KMS-11 (cell line): ENCODE data around the gene ZNF197.

Experiments
- H2AFZ ChIP-seq: fragments of 200-600 bp; sonication (generic); 2 replicates; pipeline ENCODE4 v1.6.1; 2016; ENCODE audit warnings: antibody characterized with exemption, mixed run types, low read depth
- H3K27ac ChIP-seq: fragments of 200-600 bp; sonication (generic); 2 replicates; pipeline ENCODE4 v1.6.1; 2016; ENCODE audit warnings: mild to moderate bottlenecking, mixed run types
- H3K27me3 ChIP-seq: fragments of 200-600 bp; sonication (generic); 2 replicates; pipeline ENCODE4 v1.6.1; 2017; ENCODE audit warnings: mild to moderate bottlenecking, low read depth, mixed run types, moderate library complexity; ENCODE audit not compliant: insufficient read depth
- H3K36me3 ChIP-seq: fragments of 200-600 bp; sonication (generic); 2 replicates; pipeline ENCODE4 v1.6.1; 2017; ENCODE audit warnings: mild to moderate bottlenecking, mixed run types; ENCODE audit not compliant: insufficient read depth
- H3K4me1 ChIP-seq: fragments of 200-600 bp; sonication (generic); 2 replicates; pipeline ENCODE4 v1.6.1; 2016; ENCODE audit warnings: mild to moderate bottlenecking, low read depth, mixed run types; ENCODE audit not compliant: poor library complexity, severe bottlenecking
- H3K4me2 ChIP-seq: fragments of 200-600 bp; sonication (generic); 2 replicates; pipeline ENCODE4 v1.7.0; 2016; ENCODE audit warnings: mild to moderate bottlenecking, mixed run types
- H3K4me3 ChIP-seq: fragments of 200-600 bp; sonication (generic); IDR thresholded peaks from 2 replicates; pipeline ENCODE4 v1.6.1; 2017; ENCODE audit warnings: low read depth, low read length, mixed read lengths; ENCODE audit not compliant: insufficient read depth
- H3K79me2 ChIP-seq: fragments of 200-600 bp; sonication (generic); 2 replicates; pipeline ENCODE4 v1.6.1; 2016; ENCODE audit warnings: low read depth, mixed run types; ENCODE audit not compliant: insufficient read depth
- H3K9ac ChIP-seq: fragments of 200-600 bp; sonication (generic); 2 replicates; pipeline ENCODE4 v1.6.1; 2016; ENCODE audit warnings: mild to moderate bottlenecking, mixed run types
- H4K20me1 ChIP-seq: fragments of 200-600 bp; sonication (generic); 2 replicates; pipeline ENCODE4 v1.6.1; 2016; ENCODE audit warnings: mild to moderate bottlenecking, mixed run types; ENCODE audit not compliant: insufficient read depth
- TF ChIP-seq, protein P1 (sequence below): fragments of 200-600 bp; sonication (generic); conservative IDR thresholded peaks from 2 replicates; pipeline ENCODE4 v1.6.1; 2017; ENCODE audit warnings: low read depth, mild to moderate bottlenecking, antibody characterized with exemption, low read length, moderate library complexity, mixed read lengths

The ZNF197 gene

DNA sequence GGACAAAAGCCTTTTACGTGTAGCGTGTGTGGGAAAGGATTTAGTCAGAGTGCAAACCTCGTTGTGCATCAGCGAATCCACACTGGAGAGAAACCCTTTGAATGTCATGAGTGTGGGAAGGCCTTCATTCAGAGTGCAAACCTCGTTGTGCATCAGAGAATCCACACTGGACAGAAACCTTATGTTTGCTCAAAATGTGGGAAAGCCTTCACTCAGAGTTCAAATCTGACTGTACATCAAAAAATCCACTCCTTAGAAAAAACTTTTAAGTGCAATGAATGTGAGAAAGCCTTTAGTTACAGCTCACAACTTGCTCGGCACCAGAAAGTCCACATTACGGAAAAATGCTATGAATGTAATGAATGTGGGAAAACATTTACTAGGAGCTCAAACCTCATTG is 34.2 kb downstream of the ZNF197 start:
- Histone ChIP-seq H3K27me3 (no peaks in the 10 kb centered on the region), H3K36me3 (no peaks in the 10 kb centered on the region), H3K27ac (no peak overlapping the region), H2AFZ (no peak overlapping the region), H3K4me2 (no peak overlapping the region), H3K9ac (no peak overlapping the region), H3K4me3 (no peak overlapping the region), H3K4me1 (no peaks in the 10 kb centered on the region), H3K79me2 (no peaks in the 10 kb centered on the region), H4K20me1 (no peaks in the 10 kb centered on the region)
- TF ChIP-seq, protein P1, sequence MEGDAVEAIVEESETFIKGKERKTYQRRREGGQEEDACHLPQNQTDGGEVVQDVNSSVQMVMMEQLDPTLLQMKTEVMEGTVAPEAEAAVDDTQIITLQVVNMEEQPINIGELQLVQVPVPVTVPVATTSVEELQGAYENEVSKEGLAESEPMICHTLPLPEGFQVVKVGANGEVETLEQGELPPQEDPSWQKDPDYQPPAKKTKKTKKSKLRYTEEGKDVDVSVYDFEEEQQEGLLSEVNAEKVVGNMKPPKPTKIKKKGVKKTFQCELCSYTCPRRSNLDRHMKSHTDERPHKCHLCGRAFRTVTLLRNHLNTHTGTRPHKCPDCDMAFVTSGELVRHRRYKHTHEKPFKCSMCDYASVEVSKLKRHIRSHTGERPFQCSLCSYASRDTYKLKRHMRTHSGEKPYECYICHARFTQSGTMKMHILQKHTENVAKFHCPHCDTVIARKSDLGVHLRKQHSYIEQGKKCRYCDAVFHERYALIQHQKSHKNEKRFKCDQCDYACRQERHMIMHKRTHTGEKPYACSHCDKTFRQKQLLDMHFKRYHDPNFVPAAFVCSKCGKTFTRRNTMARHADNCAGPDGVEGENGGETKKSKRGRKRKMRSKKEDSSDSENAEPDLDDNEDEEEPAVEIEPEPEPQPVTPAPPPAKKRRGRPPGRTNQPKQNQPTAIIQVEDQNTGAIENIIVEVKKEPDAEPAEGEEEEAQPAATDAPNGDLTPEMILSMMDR, result no peak

DNA sequence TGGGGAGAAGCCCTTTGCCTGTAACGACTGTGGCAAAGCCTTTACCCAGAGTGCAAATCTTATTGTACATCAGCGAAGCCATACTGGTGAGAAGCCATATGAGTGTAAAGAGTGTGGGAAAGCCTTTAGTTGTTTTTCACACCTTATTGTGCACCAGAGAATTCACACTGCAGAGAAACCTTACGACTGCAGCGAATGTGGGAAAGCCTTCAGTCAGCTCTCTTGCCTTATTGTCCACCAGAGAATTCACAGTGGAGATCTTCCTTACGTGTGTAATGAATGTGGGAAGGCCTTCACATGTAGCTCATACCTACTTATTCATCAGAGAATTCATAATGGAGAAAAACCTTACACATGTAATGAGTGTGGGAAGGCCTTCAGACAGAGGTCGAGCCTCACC is 34.6 kb downstream of the ZNF197 start:
- Histone ChIP-seq H3K4me1 (no peaks in the 10 kb centered on the region), H3K27ac (no peak overlapping the region), H3K79me2 (no peaks in the 10 kb centered on the region), H3K9ac (no peak overlapping the region), H4K20me1 (no peaks in the 10 kb centered on the region), H3K4me2 (no peak overlapping the region), H3K27me3 (no peaks in the 10 kb centered on the region), H3K36me3 (no peaks in the 10 kb centered on the region), H2AFZ (no peak overlapping the region), H3K4me3 (no peak overlapping the region)
- TF ChIP-seq, protein P1, result no peak

DNA sequence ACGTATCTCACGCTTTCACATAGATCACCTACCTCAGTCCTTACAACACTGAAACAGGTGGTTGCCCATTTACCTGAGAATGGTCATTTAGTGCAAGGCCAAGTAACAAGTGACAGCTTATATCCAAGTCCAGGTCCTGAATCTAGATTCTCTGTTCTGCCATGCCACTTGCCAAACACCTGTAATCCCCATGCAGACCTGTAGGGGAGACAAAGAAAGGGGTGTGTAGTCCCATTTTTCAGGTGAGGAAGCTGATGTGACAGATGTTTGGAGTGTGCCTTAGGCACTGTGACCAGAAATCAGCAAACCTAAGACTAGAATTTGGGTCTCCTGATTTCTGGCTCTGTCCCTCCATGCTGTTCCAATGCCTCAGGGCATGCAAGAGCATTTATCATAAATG is 36.4 kb downstream of the ZNF197 start:
- no peaks in the 10 kb centered on the region for H3K36me3 ChIP-seq
- no peaks in the 10 kb centered on the region for H4K20me1 ChIP-seq
- no peaks in the 10 kb centered on the region for H3K27me3 ChIP-seq

DNA sequence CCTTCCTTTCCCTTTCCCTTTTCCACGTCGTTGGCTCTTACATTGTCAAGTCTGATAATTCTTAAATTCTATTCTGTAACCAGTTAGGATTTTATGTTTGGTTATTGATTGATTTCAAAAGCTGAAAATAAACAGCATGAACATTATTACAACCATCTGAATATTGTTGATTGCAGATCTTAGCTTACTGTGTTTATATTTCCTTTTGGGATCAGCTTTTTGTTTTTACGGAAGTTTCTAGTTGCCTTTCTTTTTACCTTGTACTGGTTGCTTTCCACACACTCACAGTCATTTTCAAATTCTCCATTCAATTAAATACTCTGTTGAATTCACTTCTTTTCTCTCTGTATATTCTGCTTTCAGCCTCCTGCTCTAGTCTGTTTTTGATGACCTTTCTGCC is 40.3 kb downstream of the ZNF197 start:
- no peak overlapping the region for H3K27ac ChIP-seq
- H3K79me2 ChIP-seq, result no peaks in the 10 kb centered on the region
- H3K4me3 ChIP-seq, result no peak overlapping the region
- H3K4me1 ChIP-seq, result no peaks in the 10 kb centered on the region
- no peaks in the 10 kb centered on the region for H3K36me3 ChIP-seq
- H3K4me2 ChIP-seq, result no peak overlapping the region
- H4K20me1 ChIP-seq, result no peaks in the 10 kb centered on the region
- no peaks in the 10 kb centered on the region for H3K27me3 ChIP-seq
- TF ChIP-seq, protein P1, result no peak
- H3K9ac ChIP-seq, result no peak overlapping the region
- H2AFZ ChIP-seq, result no peak overlapping the region

More for the DNA sequence above, 36.4 kb downstream of the ZNF197 start:
- Histone ChIP-seq H3K4me2 (no peak overlapping the region), H3K79me2 (no peaks in the 10 kb centered on the region), H3K9ac (no peak overlapping the region), H3K27ac (no peak overlapping the region), H3K4me1 (no peaks in the 10 kb centered on the region), H3K4me3 (no peak overlapping the region), H2AFZ (no peak overlapping the region)
- TF ChIP-seq, protein P1, result no peak
